Large intestine (tissue), 3 donors: ENCODE data around the gene MYCBP2. TPM values are rescaled to one million over a fixed set of nuclear protein-coding genes. Genes with fewer than 3 reads are reported as not detected.

Source experiments
- DNase-seq, 2 donors: peaks; one replicate each; pipeline versions ENCODE4 v3.0.0 to v3.0.0-alpha.2; 2013
- H3K27ac ChIP-seq: one replicate; pipeline ENCODE4 v1.5.1; 2013; ENCODE audit warnings: low read length
- H3K27me3 ChIP-seq: 2 replicates; pipeline ENCODE4 v1.6.1; 2013; ENCODE audit warnings: low read length; ENCODE audit not compliant: control insufficient read depth, insufficient read depth
- H3K36me3 ChIP-seq: 2 replicates; pipeline ENCODE4 v1.6.1; 2013; ENCODE audit warnings: low read length; ENCODE audit not compliant: control insufficient read depth, insufficient read depth
- H3K4me1 ChIP-seq: one replicate; pipeline ENCODE4 v1.6.1; 2013; ENCODE audit warnings: low read length; ENCODE audit not compliant: control insufficient read depth, insufficient read depth
- H3K4me3 ChIP-seq: one replicate; pipeline ENCODE4 v1.5.1; 2013; ENCODE audit warnings: low read length
- H3K9me3 ChIP-seq: one replicate; pipeline ENCODE4 v1.6.1; 2013; ENCODE audit warnings: mild to moderate bottlenecking, low read depth, low read length, moderate library complexity; ENCODE audit not compliant: control insufficient read depth
- WGBS: methylation state at CpG from one replicate; pipeline ENCODE4 v1.1.5; 2013; ENCODE audit warnings: low lambda C conversion rate; ENCODE audit not compliant: insufficient coverage; 5-methylcytosine and 5-hydroxymethylcytosine counted together
- polyA plus RNA-seq: library from polyadenylated mRNA; unstranded; fragments of 120-200 nt; gene quantifications from one replicate; pipeline ENCODE4 v1.2.1, GENCODE V29; 2013

MYCBP2 gene
- polyA plus RNA-seq, 1 donor = 41.8 TPM

DNA sequence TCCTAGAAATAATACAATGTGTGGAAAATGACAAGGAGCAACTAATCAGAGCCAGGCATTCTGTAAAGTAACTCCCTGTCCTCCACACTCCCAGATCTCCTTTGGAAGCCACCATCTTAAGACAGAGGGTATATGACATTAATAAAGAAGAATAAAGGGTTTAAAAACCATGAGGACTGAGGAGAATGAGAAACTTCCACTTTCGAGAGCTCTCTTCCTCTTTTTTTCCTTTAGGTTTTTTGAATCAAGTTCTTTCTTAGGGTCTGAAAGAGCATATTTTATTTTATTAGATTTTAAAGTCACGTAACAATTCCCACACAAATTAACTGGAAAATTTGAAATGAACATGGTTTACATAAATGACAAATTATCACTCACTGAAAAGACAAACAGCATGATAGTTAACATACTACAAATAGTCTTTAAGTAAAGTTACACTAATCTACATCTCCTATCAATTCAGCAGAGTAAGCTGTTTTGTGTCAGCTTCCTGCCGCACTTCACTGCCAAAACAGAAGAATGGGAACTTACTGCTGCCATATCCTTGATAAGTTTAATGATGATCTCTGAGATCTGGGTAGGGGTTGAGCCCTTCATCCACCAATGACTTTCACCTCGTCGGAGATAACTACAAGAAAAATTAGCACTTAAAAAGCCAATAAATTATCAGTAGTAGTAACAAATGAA lies 261.3 kb downstream of the MYCBP2 start:
- DNase-seq = no peak
- H3K27me3 ChIP-seq = no peaks in the 10 kb centered on the region
- peaks cover 41% of the 10 kb centered on the region for H3K36me3 ChIP-seq
- H3K4me3 ChIP-seq = no peak overlapping the region
- H3K4me1 ChIP-seq = no peaks in the 10 kb centered on the region
- no peaks in the 10 kb centered on the region for H3K9me3 ChIP-seq
- 88% methylated on average over 4 of the region's 5 CpGs for WGBS
- H3K27ac ChIP-seq = no peak overlapping the region

DNA sequence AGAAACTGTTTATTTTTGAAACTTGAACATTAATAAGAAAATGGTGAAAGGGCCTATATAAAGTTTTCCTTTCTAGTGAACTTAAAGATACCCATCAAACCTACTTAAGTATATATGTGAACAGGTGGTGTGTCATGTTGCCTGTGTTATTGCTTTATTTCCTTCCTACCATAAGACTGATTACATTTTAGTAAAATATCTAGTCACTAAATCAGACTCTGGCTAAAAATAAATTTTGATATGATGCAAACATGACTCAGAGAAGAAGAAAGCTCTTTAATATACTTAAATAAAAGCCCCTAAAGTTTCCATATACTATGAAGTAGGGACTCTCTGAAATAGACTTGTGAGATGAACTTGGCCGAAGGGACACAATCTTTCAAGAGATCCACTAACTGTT lies 264.8 kb downstream of the MYCBP2 start:
- no peak overlapping the region for H3K4me3 ChIP-seq
- H3K4me1 ChIP-seq = no peaks in the 10 kb centered on the region

DNA sequence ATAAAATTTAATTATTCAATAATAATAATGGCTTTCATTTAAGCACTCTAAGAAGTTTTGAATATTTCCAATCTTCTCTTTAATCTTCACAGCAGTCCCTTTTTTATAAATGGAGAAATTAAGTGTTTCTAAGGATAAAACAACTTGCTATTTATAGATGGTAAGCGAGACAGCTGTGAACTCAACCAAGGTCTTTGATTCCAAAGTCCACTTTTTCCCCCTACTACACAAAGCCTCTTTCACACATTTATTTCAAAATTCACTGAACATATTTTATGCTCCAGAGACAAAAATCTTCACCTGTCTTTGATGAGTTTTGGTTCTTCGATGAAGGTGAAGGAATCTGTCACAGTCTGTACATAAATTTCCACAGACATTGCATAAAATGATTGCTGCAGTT lies 265.5 kb downstream of the MYCBP2 start:
- no CpG with 5 or more reads among the region's 2 CpGs for WGBS
- H3K36me3 ChIP-seq = peaks cover 41% of the 10 kb centered on the region

More for the DNA sequence above, 264.8 kb downstream of the MYCBP2 start:
- no peak overlapping the region for H3K27ac ChIP-seq
- H3K9me3 ChIP-seq = no peaks in the 10 kb centered on the region
- peaks cover 40% of the 10 kb centered on the region for H3K36me3 ChIP-seq
- DNase-seq = no peak
- no peaks in the 10 kb centered on the region for H3K27me3 ChIP-seq
- 100% methylated on average over 1 of the region's 1 CpG for WGBS

DNA sequence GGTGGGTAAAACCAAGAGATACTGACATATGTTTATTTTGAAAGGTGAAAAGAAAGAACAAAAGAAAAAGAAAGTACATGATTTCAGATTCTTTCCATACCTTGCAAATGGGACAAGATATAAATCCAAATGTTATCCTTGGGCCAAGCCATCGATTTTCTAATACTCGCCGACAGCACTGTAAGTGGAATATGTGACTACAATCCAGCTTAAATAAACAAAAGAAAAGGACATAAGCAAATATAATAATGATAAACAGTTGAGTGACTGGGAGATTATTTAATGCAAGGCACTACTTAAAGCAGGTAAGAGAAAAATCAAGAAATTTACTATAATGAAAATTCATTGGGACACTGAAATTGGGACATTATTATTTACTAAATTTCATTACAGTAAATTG lies 270.0 kb downstream of the MYCBP2 start:
- Histone ChIP-seq H3K27me3 (no peaks in the 10 kb centered on the region), H3K9me3 (no peaks in the 10 kb centered on the region), H3K27ac (no peak overlapping the region), H3K4me3 (no peak overlapping the region), H3K36me3 (peaks cover 54% of the 10 kb centered on the region), H3K4me1 (no peaks in the 10 kb centered on the region)
- WGBS = 75% methylated on average over 3 of the region's 3 CpGs
- DNase-seq = no peak

More for the DNA sequence above, 265.5 kb downstream of the MYCBP2 start:
- no peak for DNase-seq
- Histone ChIP-seq H3K4me3 (no peak overlapping the region), H3K4me1 (no peaks in the 10 kb centered on the region), H3K9me3 (no peaks in the 10 kb centered on the region), H3K27ac (no peak overlapping the region), H3K27me3 (no peaks in the 10 kb centered on the region)

DNA sequence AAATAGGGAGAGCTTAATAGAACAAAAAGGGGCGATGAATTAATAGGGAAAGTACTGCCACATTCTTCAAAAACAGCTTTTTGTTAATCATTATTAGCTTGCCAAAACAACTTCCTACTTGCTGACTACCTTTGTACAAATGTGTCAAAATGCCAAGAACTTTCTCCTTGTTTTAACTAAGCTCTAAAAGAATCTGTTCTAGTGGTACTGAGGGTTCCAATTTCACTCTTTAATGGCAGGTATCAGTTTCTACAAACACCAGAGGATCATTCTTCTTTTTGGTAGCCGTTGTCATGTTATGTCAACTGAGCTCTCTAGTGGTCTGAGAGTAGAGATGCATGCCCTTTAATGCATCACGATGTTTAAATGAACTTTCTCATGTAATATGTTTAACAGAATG lies 270.5 kb downstream of the MYCBP2 start:
- Histone ChIP-seq H3K9me3 (no peaks in the 10 kb centered on the region), H3K27ac (no peak overlapping the region), H3K36me3 (peaks cover 52% of the 10 kb centered on the region), H3K4me3 (no peak overlapping the region), H3K27me3 (no peaks in the 10 kb centered on the region), H3K4me1 (no peaks in the 10 kb centered on the region)
- WGBS = no CpG with 5 or more reads among the region's 3 CpGs
- no peak for DNase-seq

DNA sequence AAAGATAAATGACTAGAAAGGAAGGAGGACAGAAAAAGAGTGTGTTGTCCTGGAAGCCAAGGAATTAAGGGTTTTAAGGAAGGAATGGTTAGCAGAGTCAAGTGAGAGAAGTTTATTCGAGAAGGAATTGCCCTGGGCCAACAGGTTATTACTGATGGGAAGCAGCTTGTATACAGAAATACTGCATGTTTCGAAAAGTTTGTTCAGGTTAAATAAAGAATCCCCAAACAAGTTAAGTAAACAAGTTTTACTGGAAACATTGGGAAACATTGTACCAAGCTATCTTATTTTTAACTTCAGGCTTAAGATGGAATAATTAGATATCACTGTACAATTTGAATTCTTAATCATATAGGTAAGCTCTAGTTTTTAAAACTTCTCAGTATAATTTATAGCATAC lies 271.7 kb downstream of the MYCBP2 start:
- Histone ChIP-seq H3K36me3 (peaks cover 51% of the 10 kb centered on the region), H3K27ac (no peak overlapping the region), H3K4me1 (no peaks in the 10 kb centered on the region), H3K9me3 (no peaks in the 10 kb centered on the region), H3K27me3 (no peaks in the 10 kb centered on the region), H3K4me3 (no peak overlapping the region)
- no peak for DNase-seq
- WGBS = 92% methylated on average over 2 of the region's 2 CpGs

DNA sequence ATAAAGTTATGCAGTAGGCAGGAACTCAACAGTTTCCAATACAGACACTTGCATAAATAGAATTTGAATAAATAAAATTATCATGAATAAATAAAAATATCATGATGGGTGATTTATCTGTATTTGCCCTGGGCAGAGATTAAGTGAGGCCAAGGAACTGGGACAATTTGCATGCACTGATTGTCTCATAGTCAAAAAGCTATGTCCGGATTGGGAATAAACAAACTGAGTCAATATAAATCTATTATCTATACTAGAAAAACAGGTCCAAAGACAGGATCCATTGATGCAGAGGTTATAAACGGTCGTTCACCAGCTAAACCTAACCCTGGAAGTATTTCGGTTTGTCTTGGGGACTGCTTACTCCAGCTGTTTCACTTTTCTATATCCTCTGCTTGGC lies 273.7 kb downstream of the MYCBP2 start:
- Histone ChIP-seq H3K4me3 (no peak overlapping the region), H3K27me3 (no peaks in the 10 kb centered on the region), H3K27ac (no peak overlapping the region), H3K36me3 (peaks cover 62% of the 10 kb centered on the region), H3K4me1 (no peaks in the 10 kb centered on the region), H3K9me3 (no peaks in the 10 kb centered on the region)
- DNase-seq = no peak
- WGBS = no CpG with 5 or more reads among the region's 4 CpGs

DNA sequence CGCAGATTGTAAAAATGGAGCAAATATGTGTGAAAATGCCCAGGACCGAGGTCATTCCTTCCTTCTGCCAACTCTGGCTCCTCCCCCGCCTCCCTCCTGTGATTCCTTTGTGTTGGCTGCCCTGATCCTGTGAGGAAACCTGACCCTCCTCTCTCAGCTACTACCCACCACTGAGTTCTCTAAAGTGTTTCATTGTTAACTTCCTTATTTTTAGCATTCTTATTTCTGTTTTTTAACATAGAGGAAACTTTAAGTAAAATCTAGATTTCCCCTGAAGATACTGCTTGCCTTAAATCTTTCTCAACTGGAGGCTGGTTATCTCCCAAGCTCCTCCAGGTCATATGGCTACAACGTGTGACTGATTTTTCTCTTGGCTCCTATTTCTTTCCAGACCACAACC lies 278.2 kb downstream of the MYCBP2 start:
- DNase-seq = no peak
- Histone ChIP-seq H3K27ac (no peak overlapping the region), H3K4me3 (no peak overlapping the region), H3K4me1 (no peaks in the 10 kb centered on the region), H3K36me3 (peaks cover 50% of the 10 kb centered on the region), H3K27me3 (no peaks in the 10 kb centered on the region), H3K9me3 (no peaks in the 10 kb centered on the region)
- no CpG with 5 or more reads among the region's 4 CpGs for WGBS

DNA sequence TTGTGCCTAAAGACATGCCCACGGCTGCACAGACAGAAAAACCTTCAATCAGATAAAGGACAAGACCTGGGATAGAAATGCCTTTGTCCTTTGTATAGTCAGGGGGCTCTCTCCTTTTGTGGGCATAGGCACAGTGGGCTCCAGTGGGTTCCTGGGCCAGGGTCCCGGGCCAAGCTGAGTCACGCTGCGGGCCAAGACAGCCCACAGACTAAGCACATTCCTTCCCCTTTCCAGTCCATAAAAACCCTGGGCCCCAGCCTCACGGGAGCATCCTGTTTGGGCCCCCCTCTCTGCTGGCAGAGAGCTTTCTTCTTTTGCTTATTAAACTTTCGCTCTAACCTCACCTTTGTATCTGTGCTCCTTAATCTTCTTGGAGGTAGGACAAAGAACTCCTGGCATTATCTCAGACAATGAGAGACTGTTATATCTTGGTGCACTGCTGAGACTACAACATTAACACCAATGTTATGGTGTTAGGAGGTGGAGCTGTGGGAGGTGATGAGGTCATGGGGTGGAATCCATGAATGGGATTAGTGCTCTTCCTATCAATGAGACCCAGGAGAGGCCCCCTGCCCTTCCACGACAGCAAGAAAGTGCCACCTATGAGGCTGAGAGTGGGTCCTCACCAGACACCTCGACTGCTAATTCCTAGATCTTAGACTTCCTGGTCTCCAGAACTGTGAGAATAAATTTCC lies 279.1 kb downstream of the MYCBP2 start:
- DNase-seq = no peak
- no peaks in the 10 kb centered on the region for H3K9me3 ChIP-seq
- peaks cover 42% of the 10 kb centered on the region for H3K36me3 ChIP-seq
- H3K27ac ChIP-seq = no peak overlapping the region
- H3K27me3 ChIP-seq = no peaks in the 10 kb centered on the region
- WGBS = no CpG with 5 or more reads among the region's 8 CpGs
- H3K4me1 ChIP-seq = no peaks in the 10 kb centered on the region
- H3K4me3 ChIP-seq = no peak overlapping the region

DNA sequence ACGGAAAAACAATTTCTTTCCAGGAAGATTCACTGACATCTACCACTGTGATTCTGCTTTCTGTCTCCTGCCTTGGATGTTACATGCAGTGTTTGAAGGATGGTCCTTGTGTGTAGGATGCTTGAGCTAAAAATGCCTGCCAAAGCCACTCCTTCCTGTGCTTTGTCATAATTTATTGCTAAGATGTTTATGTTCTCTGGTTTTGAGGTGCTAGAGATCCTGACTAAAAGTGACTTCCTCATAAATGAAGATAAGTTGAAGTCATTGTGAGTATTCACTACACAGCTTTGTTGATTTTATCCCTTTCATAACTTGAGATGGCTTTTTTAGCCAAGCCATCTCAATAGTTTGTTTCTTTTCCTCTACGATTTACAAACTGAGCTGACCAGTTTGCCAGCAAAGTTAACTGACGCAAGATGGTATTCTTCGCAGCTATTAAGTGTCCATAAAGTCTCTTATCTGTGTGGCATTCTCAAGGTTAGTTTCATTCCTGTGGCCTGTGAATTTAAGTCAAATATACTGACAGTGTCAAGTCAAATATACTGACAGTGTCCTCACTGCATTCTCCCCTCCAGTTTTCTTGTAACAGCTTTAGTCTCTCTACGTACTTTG lies 284.2 kb downstream of the MYCBP2 start:
- WGBS = 70% methylated on average over 2 of the region's 5 CpGs
- H3K9me3 ChIP-seq = no peaks in the 10 kb centered on the region
- peaks cover 4% of the 10 kb centered on the region for H3K4me1 ChIP-seq
- peak overlapping the region; percentile 31 for H3K27ac ChIP-seq
- H3K27me3 ChIP-seq = no peaks in the 10 kb centered on the region
- peak; percentile 29 to 54 for DNase-seq
- no peak overlapping the region for H3K4me3 ChIP-seq
- peaks cover 12% of the 10 kb centered on the region for H3K36me3 ChIP-seq
